Lower lobe of right lung (tissue), 2 donors: ENCODE data around the gene EFEMP2. TPM values are rescaled to one million over a fixed set of nuclear protein-coding genes. Genes with fewer than 3 reads are reported as not detected.

Experiments used
- ATAC-seq, 2 donors: fragments of 200-7000 bp; cut with Tn5 transposase; one replicate each; pipeline ENCODE4 v1.9.1; 2020 to 2022; ENCODE audit warnings: mild to moderate bottlenecking in 2 of 2, moderate library complexity in 2 of 2
- DNase-seq: peaks from one replicate; pipeline ENCODE4 v3.0.0-alpha.2; 2020
- H3K27ac ChIP-seq: fragments of 200-600 bp; one replicate; pipeline ENCODE4 v1.8.0; 2022
- H3K27me3 ChIP-seq: fragments of 200-600 bp; one replicate; pipeline ENCODE4 v1.8.0; 2022; ENCODE audit warnings: low read depth
- H3K36me3 ChIP-seq: fragments of 200-600 bp; one replicate; pipeline ENCODE4 v1.8.0; 2022; ENCODE audit warnings: mild to moderate bottlenecking
- H3K4me1 ChIP-seq: fragments of 200-600 bp; one replicate; pipeline ENCODE4 v1.8.0; 2022
- H3K4me3 ChIP-seq: fragments of 200-600 bp; one replicate; pipeline ENCODE4 v1.8.0; 2022; ENCODE audit warnings: mild to moderate bottlenecking
- H3K9me3 ChIP-seq: fragments of 200-600 bp; one replicate; pipeline ENCODE4 v1.8.0; 2022
- CTCF ChIP-seq: fragments of 200-600 bp; IDR thresholded peaks from one replicate; pipeline ENCODE4 v1.8.0; 2022; ENCODE audit warnings: antibody characterized with exemption, mild to moderate bottlenecking
- intact Hi-C: fragments of 100-400 bp; cut with DNase I; formaldehyde crosslinking; loops from one replicate; pipeline ENCODE4 v1.11.0; 2022
- total RNA-seq: library from RNA; stranded (reverse); fragmentation: NEBNext Ultra II Directional; extraction: Animal tissue kit (Norgen Biotek cat#: 25700); gene quantifications from one replicate; pipeline ENCODE4 v1.2.1, GENCODE V29; 2021
- donor health status: DM: no; HTN: yes; CAD: no; lungs with severe emphysema.

EFEMP2 gene
- total RNA-seq, 1 donor from 2014 or later, result 53.9 TPM

- peak within 1 kb of the TSS; percentile 99 for H3K4me3 ChIP-seq
- intact Hi-C loops, result no loop called here
- H3K4me1 ChIP-seq, result peaks cover 51% of the 10 kb centered on the region
- H3K27me3 ChIP-seq, result no peaks in the 10 kb centered on the region
- no peaks in the 10 kb centered on the region for H3K9me3 ChIP-seq
- peaks cover 28% of the 10 kb centered on the region for H3K36me3 ChIP-seq
- peak; percentile 94 to 96 for ATAC-seq
- TF ChIP-seq CTCF, result peak; percentile 11
- DNase-seq, result peak; percentile 100
- H3K27ac ChIP-seq, result peak within 1 kb of the TSS; percentile 97
Observed at GRCh38 chr11:65919141-65919572, 46.6 kb upstream of the EFEMP2 start, which contains the start of gene DRAP1. DRAP1 (plus strand) TSS chr11:65919426; CDS start chr11:65919502, 76 bp downstream.

GRCh38 chr11:65918211-65919140 is 45.9 kb upstream of the EFEMP2 start, which contains the start of gene C11orf68:
C11orf68 (minus strand) TSS chr11:65919062; CDS start chr11:65919031, 31 bp downstream.
- Histone ChIP-seq H3K36me3 (peaks cover 26% of the 10 kb centered on the region), H3K4me1 (peaks cover 51% of the 10 kb centered on the region), H3K27me3 (no peaks in the 10 kb centered on the region), H3K27ac (peak within 1 kb of the TSS; percentile 97), H3K9me3 (no peaks in the 10 kb centered on the region), H3K4me3 (peak within 1 kb of the TSS; percentile 99)
- no peak for TF ChIP-seq CTCF
- DNase-seq (no peak), ATAC-seq (no peak)
- intact Hi-C loops, result no loop called here

- no peaks in the 10 kb centered on the region for H3K27me3 ChIP-seq
- ATAC-seq (no peak), DNase-seq (no peak)
- intact Hi-C loops, result no loop called here
- peak overlapping the region; percentile 97 for H3K27ac ChIP-seq
- H3K9me3 ChIP-seq, result no peaks in the 10 kb centered on the region
- H3K4me1 ChIP-seq, result peaks cover 51% of the 10 kb centered on the region
- TF ChIP-seq CTCF, result no peak
- peaks cover 17% of the 10 kb centered on the region for H3K36me3 ChIP-seq
- H3K4me3 ChIP-seq, result peak overlapping the region; percentile 98
Observed at GRCh38 chr11:65917434-65918210, 45.0 kb upstream of the EFEMP2 start.

- Histone ChIP-seq H3K27ac (no peak overlapping the region), H3K4me1 (peaks cover 54% of the 10 kb centered on the region), H3K27me3 (no peaks in the 10 kb centered on the region), H3K36me3 (peaks cover 11% of the 10 kb centered on the region), H3K9me3 (no peaks in the 10 kb centered on the region), H3K4me3 (peak overlapping the region; percentile 98)
- no peak for TF ChIP-seq CTCF
- DNase-seq (no peak), ATAC-seq (no peak)
- intact Hi-C loops, result no loop called here
Observed at GRCh38 chr11:65917077-65917433, 44.5 kb upstream of the EFEMP2 start.

GRCh38 chr11:65916391-65916790 is 43.8 kb upstream of the EFEMP2 start:
- no peak for TF ChIP-seq CTCF
- H3K27ac ChIP-seq, result peak overlapping the region; percentile 67
- H3K9me3 ChIP-seq, result no peaks in the 10 kb centered on the region
- peaks cover 61% of the 10 kb centered on the region for H3K4me1 ChIP-seq
- intact Hi-C loops, result no loop called here
- ATAC-seq (no peak), DNase-seq (no peak)
- no peak overlapping the region for H3K4me3 ChIP-seq
- peaks cover 8% of the 10 kb centered on the region for H3K36me3 ChIP-seq
- H3K27me3 ChIP-seq, result no peaks in the 10 kb centered on the region
